Spleen (tissue), 11 donors: ENCODE measurements around the gene CAV1. TPM values are rescaled to one million over a fixed set of nuclear protein-coding genes. Genes with fewer than 3 reads are reported as not detected.

ENCODE experiments used
- DNase-seq: peaks from one replicate; pipeline ENCODE4 v3.0.0-alpha.2; 2020
- H3K27ac ChIP-seq, 8 donors: fragments of 200-600 bp; sonication (generic) in 7 of 8; 1 replicate in 4 of 8; 2 replicates in 4 of 8; pipeline versions ENCODE4 v1.5.0 to v1.8.0; 2016 to 2021; ENCODE audit warnings: inconsistent platforms in 4 of 8, mild to moderate bottlenecking in 4 of 8, moderate library complexity in 1 of 8
- H3K27me3 ChIP-seq, 7 donors: fragments of 200-600 bp; sonication (generic) in 6 of 7; replicated peaks in 1 of 7; 1 replicate in 4 of 7; 2 replicates in 3 of 7; pipeline versions ENCODE4 v1.5.0 to v1.8.0; 2016 to 2021; ENCODE audit warnings: inconsistent platforms in 3 of 7, mild to moderate bottlenecking in 1 of 7
- H3K36me3 ChIP-seq, 6 donors: fragments of 200-600 bp; sonication (generic) in 5 of 6; 1 replicate in 4 of 6; 2 replicates in 2 of 6; pipeline versions ENCODE4 v1.5.0 to v1.8.0; 2016 to 2021; ENCODE audit warnings: inconsistent platforms in 2 of 6
- H3K4me1 ChIP-seq, 6 donors: fragments of 200-600 bp; sonication (generic) in 5 of 6; 1 replicate in 3 of 6; 2 replicates in 3 of 6; pipeline versions ENCODE4 v1.5.0 to v1.8.0; 2016 to 2021; ENCODE audit warnings: inconsistent platforms in 3 of 6
- H3K4me3 ChIP-seq, 8 donors: fragments of 200-600 bp; sonication (generic) in 7 of 8; 1 replicate in 4 of 8; 2 replicates in 4 of 8; pipeline versions ENCODE4 v1.5.0 to v1.8.0; 2016 to 2021; ENCODE audit warnings: inconsistent platforms in 4 of 8, mild to moderate bottlenecking in 4 of 8, moderate library complexity in 2 of 8
- H3K9me3 ChIP-seq, 8 donors: fragments of 200-600 bp; sonication (generic) in 7 of 8; 1 replicate in 4 of 8; 2 replicates in 4 of 8; pipeline versions ENCODE4 v1.5.0 to v1.8.0; 2016 to 2021; ENCODE audit warnings: inconsistent platforms in 4 of 8
- CTCF ChIP-seq, 11 experiments: fragments of 200-600 bp in 7 of 11; fragments of 450-650 bp in 4 of 11; sonication (generic) in 4 of 11; IDR thresholded peaks in 8 of 11; conservative IDR thresholded peaks in 3 of 11; 1 replicate in 7 of 11; 2 replicates in 4 of 11; pipeline versions ENCODE4 v1.4.0 to v1.8.0; 2016 to 2021; ENCODE audit warnings: antibody characterized with exemption in 11 of 11, inconsistent platforms in 4 of 11, mild to moderate bottlenecking in 1 of 11
- POLR2A ChIP-seq, 3 donors: fragments of 450-650 bp; IDR thresholded peaks; one replicate each; pipeline ENCODE4 v1.5.1; 2017; ENCODE audit warnings: antibody characterized with exemption in 3 of 3, mild to moderate bottlenecking in 1 of 3
- POLR2AphosphoS5 ChIP-seq, 3 donors: sonication (generic); formaldehyde crosslinking; IDR thresholded peaks; one replicate each; pipeline ENCODE4 v1.5.1; 2017; ENCODE audit warnings: antibody characterized with exemption in 3 of 3
- WGBS, 5 donors: extraction: QIAGEN DNeasy Blood & Tissue Kit in 3 of 5; methylation state at CpG; one replicate each; pipeline versions ENCODE4 v1.1.5 to v1.1.7; 2013 to 2018; 5-methylcytosine and 5-hydroxymethylcytosine counted together
- intact Hi-C: fragments of 100-400 bp; cut with DNase I; formaldehyde crosslinking; loops from one replicate; pipeline ENCODE4 v1.15.0; 2023; ENCODE audit warnings: low total_unique reads
- polyA plus RNA-seq, 3 donors: library from polyadenylated mRNA; stranded (reverse); fragments of 200-250 nt; gene quantifications; one replicate each; pipeline ENCODE4 v1.2.1, GENCODE V29; 2013
- total RNA-seq, 7 donors: library from RNA; depleted of rRNA in 3 of 7; stranded (reverse); fragments of >200 nt in 3 of 7; fragmentation: NEBNext Ultra II Directional in 4 of 7; extraction: Animal tissue kit (Norgen Biotek cat#: 25700) in 4 of 7; gene quantifications; one replicate each; pipeline versions ENCODE4 v1.1.0 to v1.2.1, GENCODE V29; 2016 to 2021
- donor health status: healthy with polysubstance abuse.
- donor health status: DM: no; HTN: no; CAD: no; lungs with moderate emphysema.
- donor health status: DM: no; HTN: no; CAD: no.
- donor health status: Bipolar disorder and iron deficiency.
- donor health status: healthy.
- donor health status: DM: no; HTN: no; CAD: no.
- donor health status: DM: yes; HTN: yes; CAD: no.

The CAV1 gene
- total and polyA plus RNA-seq, 10 donors = 26.8 to 404 (median 183) TPM

DNA sequence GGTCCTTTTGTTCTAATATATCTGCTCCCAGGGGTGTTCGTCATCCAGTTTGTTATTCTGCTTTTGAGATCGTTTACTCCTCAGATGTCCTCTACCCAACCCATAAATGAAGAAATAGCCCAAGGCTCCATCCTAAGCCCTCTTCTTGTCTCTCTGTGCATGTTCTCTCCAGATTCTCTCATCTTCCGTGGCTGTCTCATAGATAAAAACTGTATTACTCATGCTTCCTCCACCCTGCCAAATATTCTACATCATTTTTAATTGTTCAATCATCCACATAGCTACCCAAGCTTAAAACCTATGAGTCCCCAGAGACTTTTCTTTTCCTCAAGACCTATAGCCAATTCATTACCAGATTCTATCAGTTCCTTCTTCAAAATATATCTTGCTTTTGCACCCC lies 44.9 kb downstream of the CAV1 start:
- DNase-seq = no peak
- Histone ChIP-seq H3K4me1 (peaks cover 0 to 19% (median 16%) of the 10 kb centered on the region in 6 donors), H3K27me3 (peaks cover 0 to 5% (median 0%) of the 10 kb centered on the region in 7 donors), H3K9me3 (no peaks in the 10 kb centered on the region), H3K4me3 (no peak overlapping the region), H3K27ac (no peak overlapping the region), H3K36me3 (no peaks in the 10 kb centered on the region)
- intact Hi-C loops = no loop called here
- 75 to 82% (median 79%) methylated on average over 3 of the region's 3 CpGs for WGBS, 5 donors
- TF ChIP-seq CTCF (IDR thresholded peaks at IDR 0.05 in 8 of 11, conservative IDR thresholded peaks at IDR 0.05 in 3 of 11) = no peak
- no peak for TF ChIP-seq POLR2AphosphoS5 (IDR thresholded peaks at IDR 0.05)
- TF ChIP-seq POLR2A (IDR thresholded peaks at IDR 0.05) = no peak

- H3K4me3 ChIP-seq = no peak overlapping the region
- no peaks in the 10 kb centered on the region for H3K36me3 ChIP-seq
- no peaks in the 10 kb centered on the region for H3K9me3 ChIP-seq
- H3K27ac ChIP-seq = no peak overlapping the region
- H3K4me1 ChIP-seq = peaks cover 0 to 22% (median 19%) of the 10 kb centered on the region in 6 donors
- DNase-seq = no peak
- H3K27me3 ChIP-seq = peaks cover 0 to 5% (median 0%) of the 10 kb centered on the region in 7 donors
- intact Hi-C loops = no loop called here
- TF ChIP-seq POLR2AphosphoS5 (IDR thresholded peaks at IDR 0.05) (no peak), POLR2A (IDR thresholded peaks at IDR 0.05) (no peak), CTCF (IDR thresholded peaks at IDR 0.05 in 8 of 11, conservative IDR thresholded peaks at IDR 0.05 in 3 of 11) (no peak)
These were observed 45.5 kb downstream of the CAV1 start for GRCh38 chr7:116570306-116570705.

DNA sequence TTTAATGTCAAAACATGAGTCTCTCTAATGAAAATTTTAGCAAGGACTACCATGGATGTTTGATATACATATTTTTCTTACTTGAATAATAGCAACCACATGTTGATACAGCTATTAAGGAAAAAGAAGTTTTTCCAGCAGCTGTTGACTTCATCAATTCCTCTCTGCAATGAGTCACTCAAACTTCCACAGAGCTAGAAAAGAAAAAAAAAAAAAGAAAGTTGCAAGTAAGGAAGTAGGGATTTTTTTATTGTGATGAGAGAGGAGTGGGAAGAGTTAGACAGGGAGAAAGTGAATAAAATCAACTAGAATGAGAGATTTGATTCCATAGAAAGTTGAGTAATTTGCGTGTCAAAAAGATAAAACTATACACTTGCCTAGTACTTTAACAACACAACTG lies 46.2 kb downstream of the CAV1 start:
- no peaks in the 10 kb centered on the region for H3K36me3 ChIP-seq
- peaks cover 0 to 5% (median 0%) of the 10 kb centered on the region in 7 donors for H3K27me3 ChIP-seq
- intact Hi-C loops = no loop called here
- H3K4me1 ChIP-seq = peaks cover 0 to 23% (median 21%) of the 10 kb centered on the region in 6 donors
- H3K9me3 ChIP-seq = no peaks in the 10 kb centered on the region
- DNase-seq = no peak
- TF ChIP-seq POLR2A (IDR thresholded peaks at IDR 0.05) (no peak), POLR2AphosphoS5 (IDR thresholded peaks at IDR 0.05) (no peak), CTCF (IDR thresholded peaks at IDR 0.05 in 8 of 11, conservative IDR thresholded peaks at IDR 0.05 in 3 of 11) (no peak)
- no peak overlapping the region for H3K27ac ChIP-seq
- WGBS, 5 donors = 80 to 89% (median 88%) methylated on average over 1 of the region's 1 CpG
- no peak overlapping the region for H3K4me3 ChIP-seq

GRCh38 chr7:116571552-116571951 lies 46.7 kb downstream of the CAV1 start:
- intact Hi-C loops = no loop called here
- no peak for DNase-seq
- no peak for TF ChIP-seq CTCF (IDR thresholded peaks at IDR 0.05 in 8 of 11, conservative IDR thresholded peaks at IDR 0.05 in 3 of 11)
- no peak for TF ChIP-seq POLR2A (IDR thresholded peaks at IDR 0.05)
- no peak for TF ChIP-seq POLR2AphosphoS5 (IDR thresholded peaks at IDR 0.05)
- peaks cover 0 to 5% (median 0%) of the 10 kb centered on the region in 7 donors for H3K27me3 ChIP-seq
- peaks cover 3 to 27% (median 25%) of the 10 kb centered on the region in 6 donors for H3K4me1 ChIP-seq
- no peaks in the 10 kb centered on the region for H3K9me3 ChIP-seq
- H3K27ac ChIP-seq = no peak overlapping the region
- WGBS, 5 donors = 59 to 81% (median 63%) methylated on average over 2 of the region's 2 CpGs
- H3K36me3 ChIP-seq = no peaks in the 10 kb centered on the region
- no peak overlapping the region for H3K4me3 ChIP-seq
